DND-41 (cell line): ENCODE results near the gene PDIK1L.

Source experiments
- EZH2 ChIP-seq: IDR thresholded peaks from 3 replicates; pipeline ENCODE4 v1.6.1; 2012; ENCODE audit warnings: borderline replicate concordance, low read depth, mild to moderate bottlenecking, moderate library complexity, low read length, inconsistent platforms; ENCODE audit not compliant: severe bottlenecking
- TF ChIP-seq, protein P1 (sequence below): IDR thresholded peaks from 2 replicates; pipeline ENCODE4 v1.5.1; 2012; ENCODE audit warnings: borderline replicate concordance, low read length, moderate library complexity, mild to moderate bottlenecking; ENCODE audit not compliant: poor library complexity, severe bottlenecking; ENCODE audit errors: extremely low read depth

GRCh38 chr1:26079178-26079563 lies 32.5 kb upstream of the PDIK1L start:
- no peak for TF ChIP-seq EZH2
- TF ChIP-seq, protein P1, sequence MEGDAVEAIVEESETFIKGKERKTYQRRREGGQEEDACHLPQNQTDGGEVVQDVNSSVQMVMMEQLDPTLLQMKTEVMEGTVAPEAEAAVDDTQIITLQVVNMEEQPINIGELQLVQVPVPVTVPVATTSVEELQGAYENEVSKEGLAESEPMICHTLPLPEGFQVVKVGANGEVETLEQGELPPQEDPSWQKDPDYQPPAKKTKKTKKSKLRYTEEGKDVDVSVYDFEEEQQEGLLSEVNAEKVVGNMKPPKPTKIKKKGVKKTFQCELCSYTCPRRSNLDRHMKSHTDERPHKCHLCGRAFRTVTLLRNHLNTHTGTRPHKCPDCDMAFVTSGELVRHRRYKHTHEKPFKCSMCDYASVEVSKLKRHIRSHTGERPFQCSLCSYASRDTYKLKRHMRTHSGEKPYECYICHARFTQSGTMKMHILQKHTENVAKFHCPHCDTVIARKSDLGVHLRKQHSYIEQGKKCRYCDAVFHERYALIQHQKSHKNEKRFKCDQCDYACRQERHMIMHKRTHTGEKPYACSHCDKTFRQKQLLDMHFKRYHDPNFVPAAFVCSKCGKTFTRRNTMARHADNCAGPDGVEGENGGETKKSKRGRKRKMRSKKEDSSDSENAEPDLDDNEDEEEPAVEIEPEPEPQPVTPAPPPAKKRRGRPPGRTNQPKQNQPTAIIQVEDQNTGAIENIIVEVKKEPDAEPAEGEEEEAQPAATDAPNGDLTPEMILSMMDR = no peak
